CD4-positive, alpha-beta T cell treated with Interleukin-15 for 1 hour (primary cell): ENCODE results near the gene TOLLIP.

ENCODE experiments used
- DNase-seq: peaks from one replicate; pipeline ENCODE4 v3.0.0-alpha.2; 2020

TOLLIP gene

DNA sequence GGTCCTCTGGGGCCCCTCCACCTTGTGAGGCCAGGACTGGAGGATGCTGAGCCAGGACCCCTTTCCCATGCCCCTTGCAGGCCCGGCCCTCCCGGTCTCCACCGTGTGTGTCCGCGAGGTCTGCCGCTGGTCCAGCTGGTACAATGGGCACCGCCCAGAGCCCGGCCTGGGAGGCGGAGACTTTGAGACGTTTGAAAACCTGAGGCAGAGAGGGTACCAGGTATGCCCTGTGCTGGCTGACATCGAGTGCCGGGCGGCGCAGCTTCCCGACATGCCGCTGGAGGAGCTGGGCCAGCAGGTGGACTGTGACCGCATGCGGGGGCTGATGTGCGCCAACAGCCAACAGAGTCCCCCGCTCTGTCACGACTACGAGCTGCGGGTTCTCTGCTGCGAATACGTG lies 68.7 kb downstream of the TOLLIP start:
- DNase-seq, result no peak

DNA sequence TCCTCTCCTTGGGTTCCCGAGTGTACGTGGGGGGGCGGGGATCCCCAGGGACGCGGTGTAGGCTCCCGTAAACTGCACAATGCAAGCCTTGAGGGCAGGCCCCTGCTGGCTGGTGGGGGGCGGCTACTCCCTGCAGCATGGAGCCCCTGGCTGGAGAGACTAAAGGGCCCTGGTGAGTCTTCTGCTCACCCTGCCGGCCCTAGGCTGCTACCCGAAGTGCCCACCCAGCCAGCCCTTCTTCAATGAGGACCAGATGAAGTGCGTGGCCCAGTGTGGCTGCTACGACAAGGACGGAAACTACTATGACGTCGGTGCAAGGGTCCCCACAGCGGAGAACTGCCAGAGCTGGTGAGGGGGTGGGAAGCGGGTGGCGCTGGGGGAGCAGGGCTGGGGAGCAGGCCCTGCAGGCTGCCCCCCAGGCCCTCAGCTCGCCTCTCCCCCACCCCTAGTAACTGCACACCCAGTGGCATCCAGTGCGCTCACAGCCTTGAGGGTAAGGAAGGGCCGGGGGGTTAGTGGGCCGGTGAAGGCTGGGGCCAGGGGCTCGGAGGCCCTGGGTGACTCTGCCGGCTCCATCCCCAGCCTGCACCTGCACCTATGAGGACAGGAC lies 69.7 kb downstream of the TOLLIP start:
- DNase-seq, result no peak

DNA sequence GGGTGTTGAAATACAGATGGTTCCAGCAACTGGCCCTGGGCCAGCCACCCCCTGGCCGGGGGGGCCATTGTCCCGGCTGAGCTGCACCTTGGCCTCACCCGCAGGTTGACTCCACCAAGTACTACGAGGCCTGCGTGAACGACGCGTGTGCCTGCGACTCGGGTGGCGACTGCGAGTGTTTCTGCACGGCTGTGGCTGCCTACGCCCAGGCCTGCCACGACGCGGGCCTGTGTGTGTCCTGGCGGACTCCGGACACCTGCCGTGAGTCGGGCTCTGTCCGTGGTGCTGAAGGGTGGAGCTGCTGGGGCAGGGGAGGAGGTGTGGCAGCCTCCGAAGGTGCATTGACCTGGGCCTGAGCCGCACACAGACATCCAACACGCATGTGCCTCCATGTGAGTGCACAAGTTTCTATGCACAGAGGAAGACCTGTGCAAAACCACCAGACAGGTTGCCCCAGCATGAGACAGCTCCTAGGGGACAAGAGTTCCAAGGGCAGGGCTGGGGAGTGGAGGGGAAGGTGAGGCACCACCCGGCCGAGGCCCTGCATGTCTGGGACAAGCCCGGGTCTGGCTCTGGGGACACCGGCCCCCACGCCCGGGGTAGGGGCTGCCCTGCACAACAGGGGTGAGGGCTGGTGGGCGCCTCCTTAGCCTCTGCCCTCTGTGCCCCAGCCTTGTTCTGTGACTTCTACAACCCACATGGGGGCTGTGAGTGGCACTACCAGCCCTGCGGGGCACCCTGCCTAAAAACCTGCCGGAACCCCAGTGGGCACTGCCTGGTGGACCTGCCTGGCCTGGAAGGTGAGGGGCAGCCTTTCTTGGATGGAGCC lies 70.5 kb downstream of the TOLLIP start:
- DNase-seq, result no peak

- DNase-seq, result no peak
Measured at GRCh38 chr11:1237851-1238250, 71.6 kb downstream of the TOLLIP start.

DNA sequence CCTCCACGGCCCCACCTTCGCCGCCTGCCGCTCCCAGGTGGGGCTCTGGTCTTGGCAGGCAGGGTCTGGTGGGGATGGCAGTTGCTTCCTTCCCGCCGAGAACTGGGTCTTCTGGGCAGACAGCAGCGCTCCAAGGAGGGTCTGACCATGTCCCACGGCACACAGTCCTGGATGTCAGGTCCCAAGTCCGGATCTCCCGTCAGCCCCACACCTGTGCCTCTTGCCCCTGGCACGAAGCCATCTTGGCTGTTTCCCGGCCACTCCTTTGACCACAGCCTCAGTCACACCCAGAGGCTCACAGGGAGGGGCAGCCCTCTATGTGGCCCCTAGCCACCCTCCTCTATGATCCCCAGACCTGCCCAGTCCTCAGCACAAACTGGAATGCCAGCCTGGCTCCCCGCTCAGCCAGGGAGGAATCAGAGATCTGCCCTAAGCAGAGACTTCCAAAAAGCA lies 72.3 kb downstream of the TOLLIP start:
- no peak for DNase-seq

DNA sequence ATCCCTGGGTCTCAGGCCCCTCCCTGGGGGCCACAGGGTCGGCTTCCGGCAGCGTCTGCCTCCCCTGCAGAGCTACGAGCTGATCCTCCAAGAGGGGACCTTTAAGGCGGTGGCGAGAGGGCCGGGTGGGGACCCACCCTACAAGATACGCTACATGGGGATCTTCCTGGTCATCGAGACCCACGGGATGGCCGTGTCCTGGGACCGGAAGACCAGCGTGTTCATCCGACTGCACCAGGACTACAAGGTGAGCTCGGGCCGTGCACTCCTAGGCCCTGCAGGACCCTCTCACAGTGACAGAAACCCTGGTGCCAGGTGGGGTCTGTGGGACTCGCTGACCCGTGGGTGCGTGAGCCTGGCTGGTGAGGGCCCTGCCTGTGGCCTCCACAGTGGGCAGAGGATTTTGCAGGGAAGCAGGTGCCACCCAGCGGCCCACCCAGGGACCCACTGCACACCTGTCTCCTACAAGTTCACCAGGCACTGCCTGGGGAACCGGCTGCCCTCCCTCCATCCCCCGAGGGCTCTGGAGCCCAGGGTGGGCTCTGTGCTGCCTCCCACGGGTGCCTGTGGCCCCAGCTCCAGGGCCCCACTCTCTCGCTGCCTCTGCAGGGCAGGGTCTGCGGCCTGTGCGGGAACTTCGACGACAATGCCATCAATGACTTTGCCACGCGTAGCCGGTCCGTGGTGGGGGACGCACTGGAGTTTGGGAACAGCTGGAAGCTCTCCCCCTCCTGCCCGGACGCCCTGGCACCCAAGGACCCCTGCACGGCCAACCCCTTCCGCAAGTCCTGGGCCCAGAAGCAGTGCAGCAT lies 72.9 kb downstream of the TOLLIP start:
- DNase-seq, result no peak

- no peak for DNase-seq
Measured at GRCh38 chr11:1235901-1236315, 73.5 kb downstream of the TOLLIP start.

DNA sequence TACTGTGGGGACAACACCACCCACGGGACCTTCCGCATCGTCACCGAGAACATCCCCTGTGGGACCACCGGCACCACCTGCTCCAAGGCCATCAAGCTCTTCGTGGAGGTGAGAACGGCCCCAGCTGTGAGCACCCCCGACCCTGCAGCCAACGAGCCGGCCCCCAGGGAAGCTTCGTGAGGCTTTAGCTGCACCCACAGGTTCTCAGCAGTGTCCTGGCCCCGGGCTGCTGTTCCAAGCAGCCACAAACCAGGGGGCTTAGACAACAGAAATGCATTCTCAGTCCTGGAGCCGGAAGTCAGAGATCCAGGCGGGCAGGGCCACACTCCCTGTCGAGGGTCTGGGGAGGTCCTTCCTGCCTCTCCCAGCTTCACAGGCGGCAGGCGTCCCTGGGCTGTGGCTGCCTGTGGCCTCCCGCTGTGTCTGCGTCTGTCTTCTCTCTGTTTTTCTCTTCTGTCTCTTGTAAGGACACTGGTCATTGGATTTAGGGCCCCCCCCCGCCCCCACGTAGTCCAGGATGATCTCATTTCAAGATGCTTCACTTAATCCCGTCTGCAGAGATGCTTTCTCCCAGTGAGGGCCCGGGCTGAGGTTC lies 74.0 kb downstream of the TOLLIP start:
- peak; percentile 11 for DNase-seq

DNA sequence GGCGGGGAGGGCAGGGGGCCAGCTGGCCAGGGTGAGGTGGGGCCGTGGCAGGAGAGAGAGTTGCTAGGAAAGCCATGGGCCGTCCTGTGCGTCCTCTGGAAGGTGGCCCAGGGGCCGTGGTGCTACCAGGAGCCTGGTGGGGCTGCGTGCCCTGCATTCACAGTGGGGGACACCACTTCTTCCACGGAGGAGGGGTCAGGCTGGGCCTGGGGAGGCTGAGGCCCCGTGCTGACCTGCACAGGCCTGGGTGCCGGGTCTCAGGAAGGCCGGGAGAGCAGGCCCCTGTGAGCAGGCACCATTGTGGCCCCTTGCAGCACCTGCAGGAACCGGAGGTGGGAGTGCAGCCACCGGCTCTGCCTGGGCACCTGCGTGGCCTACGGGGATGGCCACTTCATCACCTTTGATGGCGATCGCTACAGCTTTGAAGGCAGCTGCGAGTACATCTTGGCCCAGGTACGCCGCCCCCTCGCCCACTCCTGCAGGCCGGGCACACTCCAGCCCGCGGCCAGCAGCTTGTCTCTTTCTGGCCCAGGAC lies 74.6 kb downstream of the TOLLIP start:
- peak; percentile 4 for DNase-seq

DNA sequence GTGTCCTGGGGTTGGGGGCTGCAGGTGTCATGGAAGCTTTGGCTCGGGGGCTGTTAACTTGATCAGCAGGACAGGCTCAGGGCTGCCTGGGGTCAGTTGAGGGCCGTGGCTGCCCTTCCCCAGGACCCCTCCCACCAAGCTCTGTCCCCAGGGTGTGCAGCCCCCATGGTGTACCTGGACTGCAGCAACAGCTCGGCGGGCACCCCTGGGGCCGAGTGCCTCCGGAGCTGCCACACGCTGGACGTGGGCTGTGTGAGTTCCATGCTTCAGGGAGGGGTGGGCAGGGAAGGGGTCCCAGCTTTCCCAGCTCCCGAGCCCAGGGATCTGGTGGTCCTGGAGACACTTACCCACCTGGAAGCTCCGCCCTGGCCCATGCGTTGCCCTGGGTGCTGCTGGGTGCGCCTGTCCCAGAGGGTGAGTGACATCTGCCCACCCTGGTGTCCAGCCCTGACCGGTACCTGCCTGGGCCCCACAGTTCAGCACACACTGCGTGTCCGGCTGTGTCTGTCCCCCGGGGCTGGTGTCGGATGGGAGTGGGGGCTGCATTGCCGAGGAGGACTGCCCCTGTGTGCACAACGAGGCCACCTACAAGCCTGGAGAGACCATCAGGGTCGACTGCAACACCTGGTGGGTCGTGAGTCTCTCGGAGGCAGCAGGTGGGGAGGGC lies 75.2 kb downstream of the TOLLIP start:
- DNase-seq, result no peak

- no peak for DNase-seq
Measured at GRCh38 chr11:1233351-1234053, 75.9 kb downstream of the TOLLIP start.

DNA sequence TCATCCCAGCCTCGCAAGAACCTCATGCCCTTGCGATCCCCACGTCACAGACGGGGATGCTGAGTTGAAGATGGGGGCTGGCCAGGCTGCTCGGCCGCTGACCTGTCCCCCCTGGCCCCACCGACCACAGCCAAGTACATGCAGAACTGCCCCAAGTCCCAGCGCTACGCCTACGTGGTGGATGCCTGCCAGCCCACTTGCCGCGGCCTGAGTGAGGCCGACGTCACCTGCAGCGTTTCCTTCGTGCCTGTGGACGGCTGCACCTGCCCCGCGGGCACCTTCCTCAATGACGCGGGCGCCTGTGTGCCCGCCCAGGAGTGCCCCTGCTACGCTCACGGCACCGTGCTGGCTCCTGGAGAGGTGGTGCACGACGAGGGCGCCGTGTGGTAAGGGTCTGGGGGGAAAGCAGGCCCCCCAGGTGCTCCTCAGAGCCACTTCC lies 76.5 kb downstream of the TOLLIP start:
- no peak for DNase-seq

DNA sequence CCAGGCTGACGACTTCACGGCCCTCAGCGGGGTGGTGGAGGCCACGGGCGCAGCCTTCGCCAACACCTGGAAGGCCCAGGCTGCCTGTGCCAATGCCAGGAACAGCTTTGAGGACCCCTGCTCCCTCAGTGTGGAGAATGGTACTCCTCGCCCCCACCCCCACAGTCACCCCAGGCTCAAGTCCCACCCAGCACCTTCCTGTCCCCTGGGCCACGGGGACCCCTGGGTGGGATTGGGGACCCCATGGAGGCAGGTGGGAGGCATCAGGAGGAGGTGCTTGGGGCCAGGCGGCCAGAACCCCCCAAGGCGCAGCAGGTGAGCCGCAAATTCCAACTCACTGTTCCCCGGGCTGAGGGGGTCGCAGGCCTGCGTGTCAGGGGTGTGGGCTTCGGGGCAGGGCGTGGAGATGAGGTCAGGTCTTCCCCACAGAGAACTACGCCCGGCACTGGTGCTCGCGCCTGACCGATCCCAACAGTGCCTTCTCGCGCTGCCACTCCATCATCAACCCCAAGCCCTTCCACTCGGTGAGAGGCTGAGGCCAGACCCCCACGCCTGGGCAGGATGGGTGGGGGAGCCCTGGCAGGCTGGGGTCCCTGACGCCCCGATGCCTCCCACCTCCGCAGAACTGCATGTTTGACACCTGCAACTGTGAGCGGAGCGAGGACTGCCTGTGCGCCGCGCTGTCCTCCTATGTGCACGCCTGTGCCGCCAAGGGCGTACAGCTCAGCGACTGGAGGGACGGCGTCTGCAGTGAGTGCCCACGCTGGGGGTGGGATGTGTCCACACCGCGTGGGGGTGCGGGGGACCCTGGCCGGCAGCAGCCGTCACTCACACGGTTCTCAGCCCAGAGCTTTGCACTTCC lies 77.2 kb downstream of the TOLLIP start:
- DNase-seq, result no peak

DNA sequence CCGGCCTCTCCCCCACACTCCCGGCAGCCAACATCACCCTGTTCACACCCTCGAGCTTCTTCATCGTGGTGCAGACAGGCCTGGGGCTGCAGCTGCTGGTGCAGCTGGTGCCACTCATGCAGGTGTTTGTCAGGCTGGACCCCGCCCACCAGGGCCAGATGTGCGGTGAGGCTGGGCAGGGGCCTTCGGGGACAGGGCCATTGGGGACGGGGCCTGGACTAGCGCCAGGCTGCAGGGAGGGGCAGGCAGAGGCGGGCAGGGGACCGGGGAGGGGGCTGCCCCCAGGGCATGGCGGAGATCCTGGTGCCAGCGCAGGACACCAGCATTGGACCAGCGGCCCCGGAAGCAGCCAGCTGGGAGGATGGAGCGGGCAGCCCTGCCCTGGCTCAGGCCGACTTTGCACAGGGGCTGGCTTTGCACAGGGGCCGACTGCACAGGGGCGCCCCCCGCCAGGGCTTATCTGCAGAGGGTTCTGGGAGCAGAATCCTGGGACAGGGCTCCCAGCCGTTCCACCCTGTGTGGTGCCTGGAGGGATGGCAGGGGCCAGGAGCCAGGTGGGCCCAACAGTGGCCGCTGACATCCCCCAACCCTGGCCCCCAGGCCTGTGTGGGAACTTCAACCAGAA lies 77.9 kb downstream of the TOLLIP start:
- DNase-seq, result no peak

GRCh38 chr11:1230456-1231395 lies 78.7 kb downstream of the TOLLIP start:
- DNase-seq, result no peak

DNA sequence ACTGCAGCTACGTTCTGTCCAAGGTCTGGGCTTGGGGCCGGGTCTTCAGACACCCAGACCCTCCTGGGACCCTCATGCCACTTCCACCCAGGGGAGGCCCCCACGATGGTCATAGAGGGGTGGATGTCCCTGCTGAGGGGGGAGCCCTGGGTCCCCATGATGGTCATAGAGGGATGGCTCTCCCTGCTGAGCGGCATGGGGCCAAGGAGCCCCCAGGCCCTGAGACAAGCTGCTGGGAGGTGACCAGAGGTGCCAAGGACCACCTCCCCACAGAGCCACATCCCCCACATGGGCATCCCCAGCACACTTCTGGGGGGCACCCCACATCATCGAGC lies 79.3 kb downstream of the TOLLIP start:
- DNase-seq, result no peak

DNA sequence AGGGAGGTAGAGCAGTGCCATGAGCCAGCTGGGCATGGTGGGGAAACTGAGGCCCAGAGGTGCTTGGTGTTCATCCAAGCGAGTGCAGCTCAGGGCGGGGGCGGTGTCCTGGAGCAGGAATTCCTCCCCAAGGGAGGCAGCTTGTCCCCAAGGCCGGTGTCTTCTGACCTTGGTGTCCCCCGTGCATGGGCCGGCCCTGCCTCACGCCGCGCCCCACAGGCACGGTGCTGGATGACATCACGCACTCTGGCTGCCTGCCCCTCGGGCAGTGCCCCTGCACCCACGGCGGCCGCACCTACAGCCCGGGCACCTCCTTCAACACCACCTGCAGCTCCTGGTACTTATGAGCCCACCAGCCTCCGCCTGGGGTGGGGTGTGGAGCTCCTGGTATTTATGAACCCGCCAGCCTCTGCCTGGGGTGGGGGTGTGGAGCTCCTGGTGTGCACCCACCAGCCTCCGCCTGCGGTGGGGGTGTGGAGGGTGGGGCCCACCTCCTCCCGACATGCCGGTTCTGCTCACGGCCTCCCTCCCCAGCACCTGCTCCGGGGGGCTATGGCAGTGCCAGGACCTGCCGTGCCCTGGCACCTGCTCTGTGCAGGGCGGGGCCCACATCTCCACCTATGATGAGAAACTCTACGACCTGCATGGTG lies 79.8 kb downstream of the TOLLIP start:
- DNase-seq, result no peak

DNA sequence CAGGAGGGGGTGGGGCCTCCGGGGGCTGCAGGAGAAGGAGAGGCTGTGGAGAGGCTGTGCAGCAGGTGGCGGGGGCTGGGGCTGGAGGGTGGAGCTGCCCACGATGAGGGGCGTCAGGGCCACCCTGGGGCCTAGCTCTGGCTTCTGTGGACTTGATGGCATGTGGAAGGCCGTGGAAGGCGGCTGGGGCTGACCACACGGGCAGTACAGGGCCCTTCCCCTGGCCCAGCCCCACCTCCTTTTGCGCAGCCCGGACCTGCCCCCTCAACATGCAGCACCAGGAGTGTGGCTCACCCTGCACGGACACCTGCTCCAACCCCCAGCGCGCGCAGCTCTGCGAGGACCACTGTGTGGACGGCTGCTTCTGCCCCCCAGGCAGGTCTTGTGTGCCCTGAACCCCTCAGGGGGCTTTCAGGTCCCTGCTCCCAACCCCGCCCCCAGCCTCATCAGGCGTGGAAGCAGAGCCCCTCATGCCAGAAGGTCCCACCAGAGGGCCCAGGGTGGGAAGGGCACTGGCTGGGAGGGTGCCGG lies 80.4 kb downstream of the TOLLIP start:
- no peak for DNase-seq
